HG02840 (cell line): ENCODE measurements around the gene VSTM2L.
A peak's percentile ranks its signal among the peaks of the same experiment; 100 is the strongest.

Experiments
- ATAC-seq: cut with Tn5 transposase; IDR thresholded peaks from one replicate; pipeline ENCODE4 v1.9.1; 2021; ENCODE audit warnings: mild to moderate bottlenecking, moderate library complexity, moderate number of reproducible peaks; ENCODE audit not compliant: unreplicated experiment, low FRiP score

The VSTM2L gene

DNA sequence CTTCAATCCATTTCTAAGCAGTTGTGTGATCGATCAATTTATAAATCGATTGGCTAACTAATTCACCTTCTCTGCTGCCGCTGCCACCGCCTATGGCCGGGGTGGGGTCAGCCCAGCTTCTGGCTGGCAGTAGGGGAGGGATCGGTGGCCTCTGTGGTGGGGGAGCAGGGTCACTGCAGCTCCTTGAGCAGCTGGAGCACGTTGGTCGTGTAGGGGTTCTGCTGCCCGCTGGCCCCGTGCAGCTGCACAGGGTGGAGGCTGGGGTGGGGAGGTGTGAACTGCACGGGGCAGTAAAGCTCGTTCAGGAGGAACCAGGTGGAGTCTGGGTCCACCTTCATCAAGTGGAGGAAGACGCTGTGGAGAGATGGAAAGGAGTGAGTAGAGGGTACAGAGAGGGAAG, 80.4 kb downstream of the VSTM2L start:
- ATAC-seq = no peak

DNA sequence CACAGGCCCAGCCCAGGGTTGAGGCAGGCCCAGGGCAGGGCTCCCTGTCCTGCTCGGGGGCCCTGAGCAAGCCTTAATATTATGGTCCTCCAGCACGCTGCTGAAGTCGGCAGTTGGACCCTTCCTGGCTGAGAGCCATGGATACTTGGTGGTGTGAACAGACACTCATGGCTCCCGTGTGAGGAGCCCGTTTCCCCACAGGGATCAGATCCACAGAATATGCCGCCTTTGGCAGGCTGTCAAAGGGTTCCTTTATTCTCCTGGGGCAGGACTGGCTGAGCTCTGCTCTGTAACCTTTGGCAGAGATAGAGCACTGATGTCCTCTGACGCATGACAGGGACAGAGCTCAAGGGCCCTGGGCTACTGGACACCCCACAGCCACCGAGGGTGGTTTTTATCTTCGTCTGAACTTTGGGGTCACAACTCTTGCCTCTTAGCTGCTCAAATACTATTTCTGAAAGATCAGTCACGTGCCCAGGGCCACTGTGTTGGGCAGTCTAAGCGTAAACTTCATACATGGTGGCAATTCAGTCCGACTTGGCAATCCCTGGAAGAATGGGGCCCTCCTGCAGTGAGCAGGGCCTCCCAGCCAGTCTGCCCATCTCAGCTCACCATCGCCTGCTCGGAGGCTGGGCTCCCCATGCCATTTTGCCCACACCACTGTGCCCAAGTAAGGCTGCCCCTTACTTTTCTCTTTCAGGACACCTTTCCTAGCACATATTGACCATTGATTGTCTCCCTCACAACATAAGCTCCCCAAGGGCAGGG, 81.3 kb downstream of the VSTM2L start:
- ATAC-seq = no peak

DNA sequence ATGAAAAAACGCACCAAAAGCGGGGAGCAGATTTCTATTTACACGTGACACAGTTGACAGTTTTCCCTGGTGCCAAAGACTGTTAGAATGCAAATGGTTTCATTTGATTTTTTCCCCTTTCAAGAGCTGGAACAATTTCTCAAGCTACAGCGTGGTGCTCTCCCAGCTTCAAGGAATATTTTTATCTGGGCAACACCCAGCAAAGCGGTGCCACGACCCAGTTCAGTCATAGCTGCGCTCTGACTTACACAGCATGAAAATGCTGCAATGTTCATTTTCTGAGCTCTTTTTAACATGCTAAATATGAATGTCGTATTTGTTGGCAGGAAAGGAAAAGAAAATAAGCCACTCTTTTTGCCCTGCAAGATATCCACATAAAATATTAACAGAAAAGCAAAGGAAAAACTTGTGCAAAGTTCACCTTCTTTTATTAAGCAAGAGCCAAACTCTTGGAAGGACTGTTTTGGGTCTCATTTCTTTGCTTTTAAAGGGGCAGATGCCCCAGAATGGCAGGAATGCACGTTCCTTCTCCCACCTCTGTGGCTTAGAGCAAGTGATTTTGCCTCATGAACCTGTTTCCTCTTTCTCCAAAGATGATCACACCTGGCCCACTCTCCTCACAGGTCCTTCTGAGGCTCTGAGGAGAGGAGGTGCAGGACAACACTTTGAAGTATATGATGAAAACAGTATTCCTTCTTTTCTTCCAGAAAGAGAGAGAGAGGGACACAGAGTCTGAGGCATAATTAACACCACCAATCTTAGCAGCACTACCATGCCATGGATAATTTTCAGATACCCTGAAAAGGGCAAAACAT, 83.3 kb downstream of the VSTM2L start:
- no peak for ATAC-seq

DNA sequence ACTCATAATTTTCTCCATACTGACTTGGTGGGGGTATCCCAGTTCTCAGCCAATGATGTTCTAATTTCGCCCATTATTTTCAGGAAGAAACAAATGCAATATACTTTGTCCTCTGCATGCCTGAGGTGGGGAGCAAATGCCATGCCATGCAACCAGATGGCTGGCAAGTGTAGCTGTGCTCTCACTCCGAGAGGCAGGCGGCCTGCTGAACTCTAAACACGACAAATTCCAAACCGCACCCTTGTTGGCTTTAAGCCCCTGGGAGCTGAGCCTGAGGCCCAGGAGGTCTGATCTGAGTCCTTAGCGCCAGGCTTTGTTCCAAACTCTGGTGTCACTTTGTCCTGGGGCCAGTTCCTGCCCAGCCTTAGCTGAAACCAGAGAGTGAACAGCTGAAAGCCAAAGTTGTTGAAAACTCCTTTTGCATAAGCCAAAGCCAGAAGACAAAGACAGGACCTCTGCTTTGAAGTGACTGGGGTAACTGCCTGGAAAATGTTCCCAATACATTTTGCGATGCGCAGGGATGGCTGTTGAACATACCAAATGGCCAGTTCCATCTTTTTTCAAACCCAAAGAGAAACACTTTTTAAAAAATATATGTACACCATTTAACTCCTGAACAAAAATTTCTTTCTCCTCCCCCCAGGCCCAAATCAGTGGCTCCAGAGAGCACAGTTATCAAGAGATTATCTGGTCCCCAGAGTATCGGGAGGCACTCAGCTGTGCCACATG, 84.1 kb downstream of the VSTM2L start:
- no peak for ATAC-seq

DNA sequence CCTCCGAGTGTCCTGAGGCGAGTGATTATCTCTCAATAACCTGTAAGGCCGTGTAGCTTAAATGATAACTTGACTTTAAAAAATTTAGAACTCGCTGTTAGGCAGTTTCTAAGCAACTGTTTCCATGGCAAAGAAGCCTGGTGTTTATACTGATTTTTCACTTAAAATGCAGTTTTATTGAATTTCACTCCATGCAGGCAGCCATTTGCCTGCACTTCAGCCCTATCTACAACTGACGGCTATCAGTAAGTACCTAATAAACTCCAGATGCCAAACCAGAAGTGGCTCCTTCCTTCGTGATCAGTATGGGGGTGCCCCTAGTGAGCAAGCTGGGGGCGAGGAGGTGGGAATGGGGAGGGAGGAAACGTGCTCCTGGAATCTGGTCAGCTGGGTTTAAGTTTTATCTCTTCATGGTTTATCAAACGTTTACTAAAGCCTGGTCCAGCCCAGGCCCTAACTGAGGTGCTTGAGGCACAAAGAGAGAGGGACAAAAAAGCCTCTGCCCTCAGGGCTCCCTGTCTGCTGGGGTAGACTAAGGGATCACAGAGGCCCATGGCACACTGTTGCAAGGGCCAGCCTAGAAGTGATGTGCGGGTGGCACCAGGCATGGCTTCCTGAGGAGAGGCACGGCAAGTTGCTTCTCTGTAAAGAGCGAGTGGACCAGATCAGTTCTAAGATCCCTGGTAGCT, 84.8 kb downstream of the VSTM2L start:
- ATAC-seq = no peak

DNA sequence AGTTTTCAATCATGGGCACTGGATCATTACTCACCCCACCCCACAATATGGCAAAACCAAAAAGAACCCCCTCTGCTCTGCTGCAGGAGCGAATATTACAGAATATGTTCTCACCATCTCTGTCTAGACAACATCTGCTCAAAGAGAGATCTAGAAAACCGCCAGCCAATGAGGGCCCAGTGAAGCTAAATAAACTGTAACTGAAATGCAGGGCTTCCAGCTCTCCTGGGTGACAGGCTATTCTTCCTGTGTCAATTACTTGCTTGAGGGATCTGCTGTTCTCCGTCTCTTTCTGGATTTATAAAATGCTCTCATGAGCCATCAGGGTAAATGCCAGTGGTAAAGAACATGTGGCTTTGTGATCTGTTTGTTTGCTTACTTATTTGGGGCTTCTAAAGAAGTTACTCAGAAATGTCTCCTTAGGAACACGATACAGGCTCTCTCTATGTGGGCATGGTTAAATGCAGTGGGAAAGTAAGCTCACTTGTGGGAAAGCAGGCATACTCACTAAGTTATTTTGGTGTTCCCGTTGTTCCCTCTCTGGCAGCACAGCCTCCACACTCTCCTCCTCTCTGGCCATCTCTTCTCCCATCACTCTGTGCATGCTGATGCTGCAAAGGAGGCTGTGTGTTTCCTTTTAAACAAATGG, 85.5 kb downstream of the VSTM2L start:
- no peak for ATAC-seq

DNA sequence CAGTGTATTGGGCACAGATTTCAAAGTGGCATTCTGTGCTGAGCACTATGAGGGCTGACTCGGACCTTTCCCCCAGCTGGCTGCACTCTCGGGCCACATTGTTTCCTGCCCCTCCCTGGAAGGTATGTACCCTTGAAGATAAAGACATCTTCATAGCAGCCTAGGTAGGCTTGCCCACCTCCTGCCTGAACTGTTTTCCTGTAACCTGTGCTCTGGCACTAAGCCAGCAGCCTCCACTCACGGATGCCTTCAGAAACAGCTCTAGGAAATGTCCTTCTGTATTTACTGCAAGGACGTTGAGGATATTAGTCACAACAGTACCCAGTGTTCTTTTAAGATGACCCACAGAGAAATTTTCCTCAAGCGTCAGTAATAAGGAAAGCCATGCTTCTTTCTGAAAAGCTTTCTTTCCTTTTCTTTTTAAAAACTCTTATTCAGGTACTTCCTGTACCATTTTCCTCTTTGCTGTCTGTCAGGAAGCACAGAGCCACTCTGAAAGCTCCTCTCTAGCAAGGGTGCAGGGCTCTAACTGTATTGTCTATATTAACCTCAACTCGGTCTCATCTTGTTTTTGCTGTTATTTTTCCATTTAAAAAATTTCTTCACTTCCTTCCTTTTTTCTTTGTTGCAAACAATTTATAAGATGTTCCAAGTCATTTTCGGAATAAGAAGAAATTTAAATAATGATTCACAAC, 86.8 kb downstream of the VSTM2L start:
- ATAC-seq = no peak

DNA sequence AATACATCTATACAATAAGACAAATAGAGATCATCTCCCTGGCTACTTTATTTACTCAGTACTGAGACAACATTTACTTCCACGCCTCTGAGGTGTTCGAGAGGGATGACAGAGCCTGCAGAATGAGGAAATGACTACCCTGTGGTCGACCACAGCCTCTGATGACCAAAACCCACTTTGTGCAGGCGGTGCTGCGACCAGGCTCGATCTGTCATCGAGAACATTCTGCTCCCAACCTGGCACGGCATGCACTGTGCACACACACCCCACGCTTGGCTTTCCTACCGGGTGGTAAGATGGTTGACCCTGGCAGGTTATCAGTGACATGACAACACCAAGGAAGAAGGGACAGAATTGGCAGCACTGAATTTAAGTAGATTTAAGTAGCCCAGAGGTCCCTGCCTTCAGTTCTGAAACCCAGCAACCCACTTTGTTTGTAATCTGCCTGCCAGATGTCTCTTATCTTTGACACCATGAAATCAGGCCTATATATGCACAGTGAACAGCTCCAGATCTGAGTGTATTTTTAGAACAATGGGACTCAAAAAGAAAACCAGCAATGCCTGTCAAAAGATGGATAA, 87.7 kb downstream of the VSTM2L start:
- peak; percentile 81 for ATAC-seq

DNA sequence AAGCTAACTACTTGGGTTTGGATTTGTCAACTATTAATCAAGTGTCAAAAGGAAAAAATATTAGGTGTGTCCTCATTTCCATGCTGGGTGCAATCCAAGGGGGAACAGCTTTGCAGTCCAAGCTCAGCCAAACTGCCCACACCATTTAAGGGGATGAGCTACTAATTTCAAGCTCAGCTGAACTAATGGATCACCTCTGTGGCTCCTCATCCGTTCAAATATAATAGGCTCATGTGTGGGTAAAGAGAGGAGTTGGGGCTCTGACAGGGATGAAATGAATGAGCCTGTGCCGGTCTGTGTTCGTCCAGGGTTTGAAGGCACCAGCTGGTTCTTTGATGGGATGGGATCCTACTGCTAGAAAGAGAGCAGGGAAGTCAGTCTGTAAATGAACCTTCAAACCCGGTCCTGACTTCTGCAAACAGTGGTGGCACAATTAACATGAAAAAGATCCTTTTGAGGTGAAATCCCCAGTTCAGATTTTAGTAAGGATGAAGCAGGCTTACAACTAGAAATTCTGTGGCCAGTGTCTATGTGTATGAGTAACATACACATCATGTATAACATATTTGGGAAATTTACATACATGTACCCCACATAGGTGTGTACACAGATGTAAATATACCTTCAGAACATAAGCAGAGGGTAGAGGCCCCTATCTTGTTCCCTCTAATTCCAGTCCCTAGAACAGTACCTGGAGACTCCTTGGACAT, 88.4 kb downstream of the VSTM2L start:
- ATAC-seq = no peak

DNA sequence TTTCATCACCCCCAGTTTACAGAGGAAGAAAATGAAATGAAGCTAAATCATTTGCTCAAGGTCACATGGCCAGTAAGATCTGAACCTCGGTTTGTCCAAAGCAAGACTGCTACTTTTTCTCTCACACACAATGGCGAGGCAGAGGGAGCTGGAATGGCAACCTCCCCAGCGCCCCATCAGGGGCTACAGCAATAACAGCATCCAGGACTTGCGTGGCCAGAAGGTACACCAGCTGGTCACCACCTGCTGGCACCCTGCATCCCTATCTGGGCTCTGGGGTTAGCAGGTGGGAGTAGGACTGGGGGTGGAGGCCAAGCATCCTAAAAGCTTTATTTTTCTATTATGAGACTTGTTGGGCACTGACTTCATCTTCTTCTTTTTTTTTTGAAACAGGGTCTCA, 89.0 kb downstream of the VSTM2L start:
- ATAC-seq = no peak

DNA sequence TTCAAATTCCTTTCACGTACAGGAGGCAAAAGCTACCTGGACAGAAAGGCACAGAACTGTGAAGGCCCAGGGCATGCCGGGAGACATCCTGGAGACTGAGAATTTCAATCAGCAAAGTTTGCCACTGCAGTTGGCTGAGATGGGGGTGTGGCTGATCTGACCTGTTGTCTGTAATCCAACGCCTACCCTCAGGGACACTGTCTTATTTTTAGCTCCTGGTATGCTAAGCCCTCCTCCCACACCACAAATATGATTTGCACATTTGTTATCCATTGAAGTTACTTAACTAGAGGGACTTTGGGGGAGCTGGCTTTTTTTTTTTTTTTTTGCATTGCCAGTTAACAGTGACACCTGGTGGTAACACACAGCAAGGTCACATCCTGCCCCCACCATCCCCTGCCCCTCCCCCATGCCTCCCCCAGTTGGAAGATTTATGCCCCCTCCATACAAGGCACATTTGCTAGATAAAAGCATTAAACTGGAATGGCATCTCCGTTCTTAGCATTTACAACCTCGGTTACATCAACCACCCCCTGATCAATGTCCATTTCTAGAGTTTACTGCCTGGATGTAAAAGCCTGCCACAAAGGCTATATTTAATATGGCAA, 90.0 kb downstream of the VSTM2L start:
- ATAC-seq = no peak

DNA sequence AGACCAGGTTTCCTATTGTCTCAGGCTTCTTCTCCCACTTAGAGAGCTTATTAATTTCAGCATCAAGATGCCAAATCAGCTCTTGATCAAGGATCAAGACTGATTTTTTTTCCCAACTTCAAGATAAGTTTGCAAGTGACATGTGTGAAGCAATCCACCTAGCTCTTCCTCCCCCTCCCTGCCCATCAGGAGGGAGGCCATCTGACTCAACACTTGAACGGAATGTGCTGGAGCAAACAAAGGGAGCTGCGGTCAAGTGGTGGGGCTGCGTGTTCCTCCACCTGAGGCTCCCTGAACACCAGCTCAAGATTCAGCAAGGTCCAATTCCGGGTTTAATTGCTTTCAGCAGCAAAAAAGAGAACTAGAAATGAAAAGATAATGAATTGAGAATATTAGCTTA, 91.6 kb downstream of the VSTM2L start:
- no peak for ATAC-seq
